Endometrial microvascular endothelial cells (primary cell): ENCODE measurements around the gene PTPN9. TPM values are rescaled to one million over a fixed set of nuclear protein-coding genes. Genes with fewer than 3 reads are reported as not detected.
"Not testable (repeated sequence)": the region's sequence is repeated elsewhere in the genome, so short reads cannot be mapped to it uniquely, and the experiment has no call there.

Experiments used
- in situ Hi-C: cut with HindIII; loops from 2 replicates; pipeline ENCODE4 v1.10.0; 2017; ENCODE audit warnings: low sequenced_read_pairs, low pct_unique_long_range_greater_than_20kb; ENCODE audit errors: inconsistent ontology term
- total RNA-seq: library from RNA; depleted of rRNA; stranded (reverse); fragments of >200 nt; gene quantifications from one replicate; pipeline ENCODE4 v1.2.3, GENCODE V29; 2015; ENCODE audit errors: inconsistent ontology term

PTPN9 gene
- total RNA-seq, 1 donor from 2014 or later, result 19.1 TPM

DNA sequence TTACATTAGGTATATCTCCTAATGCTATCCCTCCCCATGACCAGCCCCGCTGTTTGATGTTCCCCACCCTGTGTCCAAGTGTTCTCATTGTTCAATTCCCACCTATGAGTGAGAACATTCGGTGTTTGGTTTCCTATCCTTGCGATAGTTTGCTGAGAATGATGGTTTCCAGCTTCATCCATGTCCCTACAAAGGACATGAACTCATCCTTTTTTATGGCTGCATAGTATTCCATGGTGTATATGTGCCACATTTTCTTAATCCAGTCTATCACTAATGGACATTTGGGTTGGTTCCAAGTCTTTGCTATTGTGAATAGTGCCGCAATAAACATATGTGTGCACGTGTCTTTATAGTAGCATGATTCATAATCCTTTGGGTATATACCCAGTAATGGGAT, 7.3 kb upstream of the PTPN9 start:
- in situ Hi-C loops, result not testable (repeated sequence)

GRCh38 chr15:75584121-75584520, 5.0 kb upstream of the PTPN9 start:
- in situ Hi-C loops, result no loop called here

DNA sequence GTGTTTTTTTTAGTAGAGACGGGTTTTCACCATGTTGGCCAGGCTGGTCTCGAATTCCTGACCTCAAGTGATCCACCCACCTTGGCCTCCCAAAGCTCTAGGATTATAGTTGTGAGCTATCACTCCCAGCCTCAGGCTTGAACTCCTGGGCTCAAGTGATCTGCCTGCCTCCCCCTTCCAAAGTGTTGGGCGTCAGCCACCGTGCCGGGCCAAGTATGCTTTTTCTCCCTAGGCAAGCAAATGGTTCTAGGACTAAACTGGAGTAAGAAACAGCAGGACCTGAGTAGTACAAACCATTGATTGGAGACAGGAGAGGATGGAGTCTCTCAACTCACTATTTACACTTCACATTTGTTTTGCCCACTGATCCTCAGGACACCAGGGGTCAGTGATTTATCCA, 4.6 kb upstream of the PTPN9 start:
- in situ Hi-C loops, result no loop called here

DNA sequence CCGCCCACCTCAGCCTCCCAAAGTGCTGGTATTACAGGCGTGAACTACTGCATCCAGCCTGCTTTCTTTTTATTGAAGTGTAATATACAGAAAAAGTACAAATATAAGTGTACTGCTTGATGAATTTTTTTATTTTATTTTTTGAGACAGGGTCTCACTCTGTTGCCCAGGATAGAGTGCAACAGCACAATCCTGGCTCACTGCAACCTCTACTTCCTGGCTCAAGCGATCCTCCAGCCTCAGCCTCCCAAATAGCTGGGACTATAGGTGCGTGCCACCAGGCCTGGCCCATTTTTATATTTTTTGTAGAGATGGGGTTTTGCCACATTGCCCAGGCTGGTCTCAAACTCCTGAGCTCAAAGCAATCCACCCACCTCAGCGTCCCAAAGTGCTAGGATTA, 3.8 kb upstream of the PTPN9 start:
- in situ Hi-C loops, result not testable (repeated sequence)

- in situ Hi-C loops, result no loop called here
Observed at GRCh38 chr15:75578173-75578947, 755 bp downstream of the PTPN9 start.

DNA sequence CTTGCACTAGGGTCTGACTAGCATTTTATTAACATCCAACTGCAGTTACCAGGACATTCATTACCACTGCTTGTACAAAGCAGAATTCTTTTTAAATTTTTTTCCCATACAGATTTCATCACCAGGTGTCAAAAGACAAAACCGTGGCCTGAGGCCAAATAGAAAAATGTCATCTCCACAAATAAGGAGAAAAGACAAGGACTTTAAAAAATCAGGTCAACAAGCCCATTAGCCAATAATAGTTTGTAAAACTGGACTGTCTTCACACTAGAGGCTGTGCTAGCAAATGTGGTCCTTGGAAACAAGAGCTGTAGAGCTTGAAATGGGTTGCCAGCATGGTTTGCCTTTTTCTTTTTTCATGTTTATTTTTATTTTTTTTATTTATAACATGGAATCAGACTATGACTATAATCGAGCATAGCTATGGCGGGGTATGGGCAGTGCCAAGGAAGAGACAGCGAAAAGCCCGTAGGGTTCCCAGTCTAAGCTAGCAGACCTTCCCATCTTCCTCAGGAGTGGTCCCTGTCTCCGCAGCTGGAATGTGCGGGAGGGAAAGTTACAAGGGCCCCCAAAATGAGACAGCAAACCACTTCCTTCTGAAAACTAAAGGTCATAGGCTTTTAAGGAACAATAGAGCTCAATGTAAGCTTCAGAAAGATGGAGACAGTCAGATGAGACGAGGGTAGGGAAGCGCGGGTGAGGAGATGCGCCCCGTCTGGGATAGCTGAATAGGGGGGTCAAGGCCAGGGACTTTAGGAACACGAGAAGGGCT, 1.5 kb downstream of the PTPN9 start:
- in situ Hi-C loops, result no loop called here

DNA sequence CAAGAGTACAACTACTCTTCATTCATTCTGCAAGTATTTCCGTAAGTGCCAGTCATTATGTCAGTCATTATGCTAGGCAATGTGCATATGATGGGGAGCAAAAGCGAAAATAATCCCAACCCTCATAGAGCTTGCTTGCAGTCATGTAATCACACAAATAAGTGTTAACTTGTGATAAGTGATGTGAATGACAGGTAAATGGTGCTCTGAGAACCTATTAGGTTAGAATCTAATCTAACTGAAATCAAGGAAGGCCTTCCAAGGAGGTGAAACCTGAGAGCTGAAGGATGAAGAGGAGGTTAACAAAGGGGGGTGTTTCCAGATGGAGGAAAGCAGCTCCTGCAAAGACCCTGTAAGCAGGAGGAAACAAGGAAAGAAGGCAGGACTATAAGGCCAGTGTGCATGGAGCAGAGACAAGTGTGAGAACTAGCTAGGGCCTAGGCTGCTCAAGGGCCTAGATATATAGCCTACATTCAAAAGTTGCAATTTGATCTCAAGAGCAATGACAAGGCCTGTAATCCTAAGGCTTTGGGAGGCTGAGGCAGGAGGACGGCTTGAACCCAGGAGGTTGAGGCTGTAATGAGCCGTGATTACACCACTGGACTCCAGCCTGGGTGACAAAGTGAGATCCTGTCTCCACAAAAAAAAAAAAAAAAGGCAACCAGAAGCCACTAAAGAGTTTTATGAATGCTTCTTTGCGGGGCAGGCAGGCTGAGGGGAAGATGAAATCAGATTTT, 5.3 kb downstream of the PTPN9 start:
- in situ Hi-C loops, result no loop called here

GRCh38 chr15:75570126-75570845, 8.8 kb downstream of the PTPN9 start:
- in situ Hi-C loops, result no loop called here

- in situ Hi-C loops, result no loop called here
Observed at GRCh38 chr15:75565062-75565970, 13.8 kb downstream of the PTPN9 start.

- in situ Hi-C loops, result no loop called here
Observed at GRCh38 chr15:75561888-75562287, 17.2 kb downstream of the PTPN9 start.

DNA sequence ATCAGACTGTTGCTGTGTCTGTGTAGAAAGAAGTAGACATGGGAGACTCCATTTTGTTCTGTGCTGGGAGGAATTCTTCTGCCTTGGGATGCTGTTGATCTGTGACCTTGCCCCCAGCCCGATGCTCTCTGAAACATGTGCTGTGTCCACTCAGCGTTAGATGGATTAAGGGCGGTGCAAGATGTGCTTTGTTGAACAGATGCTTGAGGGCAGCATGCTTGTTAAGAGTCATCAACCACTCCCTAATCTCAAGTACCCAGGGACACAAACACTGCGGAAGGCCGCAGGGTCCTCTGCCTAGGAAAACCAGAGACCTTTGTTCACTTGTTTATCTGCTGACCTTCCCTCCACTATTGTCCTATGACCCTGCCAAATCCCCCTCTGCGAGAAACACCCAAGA, 19.8 kb downstream of the PTPN9 start:
- in situ Hi-C loops, result not testable (repeated sequence)

GRCh38 chr15:75558955-75559354, 20.2 kb downstream of the PTPN9 start:
- in situ Hi-C loops, result not testable (repeated sequence)

DNA sequence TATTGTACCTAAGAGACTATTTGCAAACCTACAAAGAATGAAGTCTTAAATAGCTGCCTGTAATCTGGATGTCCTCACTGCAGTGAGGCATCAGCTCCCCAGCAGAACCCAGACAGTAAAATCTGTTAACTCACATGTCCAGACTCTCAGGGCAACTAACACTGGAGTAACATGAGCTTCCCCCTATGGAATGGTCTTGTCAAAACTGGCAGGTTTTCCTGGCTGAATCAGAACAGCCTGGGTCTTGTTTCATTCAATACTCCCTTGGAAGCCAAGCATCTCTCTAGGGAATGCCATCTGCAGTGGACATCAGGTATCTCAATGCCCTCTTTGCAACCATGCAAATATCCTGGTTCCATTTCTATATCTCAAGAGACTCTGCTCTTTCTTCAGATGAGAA, 24.4 kb downstream of the PTPN9 start:
- in situ Hi-C loops, result no loop called here

DNA sequence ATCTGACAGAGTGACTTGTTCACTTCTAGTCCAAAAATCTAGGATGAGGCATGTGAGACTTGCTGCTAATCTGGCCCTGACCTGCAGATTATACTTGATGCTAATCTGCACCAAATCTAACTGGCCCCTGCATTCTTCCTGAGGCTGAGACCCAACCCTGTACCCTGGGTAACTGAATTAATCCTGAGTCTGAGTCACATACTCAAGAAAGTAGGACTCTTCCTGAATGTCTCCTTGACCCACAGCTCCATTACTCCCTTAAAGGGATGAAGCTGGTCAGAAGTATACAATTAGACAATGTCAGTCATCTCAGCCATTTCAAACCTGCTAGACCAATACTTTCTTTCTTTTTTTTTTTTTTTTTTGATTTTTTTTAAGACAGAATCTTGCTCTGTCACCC, 25.5 kb downstream of the PTPN9 start:
- in situ Hi-C loops, result no loop called here

DNA sequence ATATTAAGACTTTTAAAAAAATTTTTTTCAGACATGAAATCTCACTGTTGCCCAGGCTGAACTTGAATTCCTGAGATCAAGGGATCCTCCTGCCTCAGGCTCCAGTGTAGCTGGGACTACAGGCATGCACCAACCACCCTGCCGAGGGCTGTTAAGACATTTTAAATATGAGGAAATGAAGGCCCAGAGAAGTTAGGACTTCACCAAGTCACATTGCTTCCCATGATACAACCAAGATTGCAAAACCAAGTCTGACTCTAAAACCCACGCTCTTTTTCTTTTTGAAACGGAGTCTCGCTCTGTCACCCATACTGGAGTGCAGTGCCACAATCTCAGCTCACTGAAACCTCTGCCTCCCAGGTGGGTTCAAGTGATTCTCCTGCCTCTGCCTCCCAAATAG, 28.0 kb downstream of the PTPN9 start:
- in situ Hi-C loops, result no loop called here

GRCh38 chr15:75545064-75545463, 34.1 kb downstream of the PTPN9 start:
- in situ Hi-C loops, result no loop called here

GRCh38 chr15:75544359-75544758, 34.8 kb downstream of the PTPN9 start:
- in situ Hi-C loops, result no loop called here

GRCh38 chr15:75542949-75543545, 36.1 kb downstream of the PTPN9 start:
- in situ Hi-C loops, result not testable (repeated sequence)
